ENCODE measurements around the gene DRD2. TPM values are rescaled to one million over a fixed set of nuclear protein-coding genes. Genes with fewer than 3 reads are reported as not detected.

DRD2 gene
- total RNA-seq, 1 experiment from 2014 or later: 0.44 TPM

DNA sequence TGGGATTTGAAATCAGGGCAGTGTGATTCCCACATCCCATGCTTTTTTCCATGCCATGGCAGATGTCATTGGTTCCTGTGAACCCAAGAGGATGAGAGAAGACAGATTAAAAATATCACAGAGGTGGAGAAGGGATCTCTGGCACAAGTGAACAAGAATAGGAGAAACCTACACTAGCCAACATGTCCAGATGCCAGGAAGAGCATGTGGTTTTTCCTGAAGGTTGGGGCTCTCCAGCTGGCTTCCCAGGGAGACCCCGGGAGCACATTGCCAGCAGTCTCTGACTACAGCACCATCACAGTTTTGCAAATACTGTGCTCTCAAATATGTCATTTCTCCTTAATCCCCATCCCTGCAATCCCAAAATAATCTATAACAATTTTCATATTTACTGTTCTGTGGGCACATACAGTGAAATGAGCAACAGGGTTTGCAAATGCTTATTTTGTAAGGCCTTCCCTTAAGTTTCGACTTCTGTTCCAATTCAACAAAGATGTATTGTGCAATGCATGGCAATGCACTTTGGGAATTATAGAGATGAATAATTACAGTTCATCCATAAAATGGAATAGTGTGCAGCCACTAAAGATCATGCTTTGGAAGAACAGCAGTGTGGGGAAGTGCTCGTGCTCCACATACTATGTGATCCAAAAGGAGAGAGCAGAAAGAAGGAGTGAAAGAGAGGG lies 82.8 kb downstream of the DRD2 start:
- Histone ChIP-seq H2BK15ac (ENCODE audit: low read depth, low read length) (no peak overlapping the region), H3K4ac (ENCODE audit: low read depth, low read length) (no peak overlapping the region), H2BK120ac (ENCODE audit: low read depth, low read length, poor library complexity, severe bottlenecking) (no peak overlapping the region), H3K56ac (ENCODE audit: insufficient read length, low read depth, low read length) (no peak overlapping the region), H4K20me1 (ENCODE audit: control insufficient read depth, insufficient read depth, insufficient read length) (no peaks in the 10 kb centered on the region), H3K23me2 (ENCODE audit: insufficient read length, low read depth, low read length, poor library complexity, severe bottlenecking) (no peaks in the 10 kb centered on the region), H3K4me1 (ENCODE audit: insufficient read depth, low read length) (peaks cover 2% of the 10 kb centered on the region; the same call in 1 of the 2 replicates), H2AK5ac (ENCODE audit: insufficient read length, low read length) (no peak overlapping the region), H2BK12ac (ENCODE audit: insufficient read length, low read depth, low read length) (no peak overlapping the region), H4K8ac (replicated peaks; ENCODE audit: insufficient read length, low read depth, low read length) (no peak overlapping the region), H3K14ac (ENCODE audit: insufficient read depth, low read length) (no peak overlapping the region), H3K79me1 (ENCODE audit: insufficient read depth, low read depth, low read length, poor library complexity, severe bottlenecking) (no peaks in the 10 kb centered on the region), H3K27ac (ENCODE audit: insufficient read length, low read depth, low read length) (no peak overlapping the region), H3K23ac (ENCODE audit: insufficient read length, low read depth, low read length) (no peak overlapping the region), H3K4me2 (ENCODE audit: insufficient read depth, insufficient read length, low read length) (no peak overlapping the region), H3K79me2 (ENCODE audit: insufficient read depth, low read length) (no peaks in the 10 kb centered on the region), H3T11ph (ENCODE audit: low read length) (no peak overlapping the region), H4K91ac (ENCODE audit: insufficient read length, low read depth, low read length) (no peak overlapping the region), H2BK5ac (ENCODE audit: insufficient read length, low read length) (no peak overlapping the region), H4K5ac (ENCODE audit: insufficient read length, low read depth, low read length) (no peak overlapping the region), H3K18ac (ENCODE audit: insufficient read length, low read depth, low read length) (no peak overlapping the region), H2BK20ac (ENCODE audit: low read depth, low read length, poor library complexity, severe bottlenecking) (no peak overlapping the region), H2AFZ (ENCODE audit: low read length) (no peak overlapping the region), H3K9ac (ENCODE audit: extremely low read depth, insufficient read length, low read length) (no peak overlapping the region), H3K27me3 (ENCODE audit: insufficient read depth, low read length) (no peaks in the 10 kb centered on the region), H3K9me3 (ENCODE audit: control insufficient read depth, low read depth, low read length) (no peaks in the 10 kb centered on the region)
- H3K27me3 Mint-ChIP-seq (ENCODE audit: low read depth): peaks cover 6% of the 10 kb centered on the region
- TF ChIP-seq, protein P1, sequence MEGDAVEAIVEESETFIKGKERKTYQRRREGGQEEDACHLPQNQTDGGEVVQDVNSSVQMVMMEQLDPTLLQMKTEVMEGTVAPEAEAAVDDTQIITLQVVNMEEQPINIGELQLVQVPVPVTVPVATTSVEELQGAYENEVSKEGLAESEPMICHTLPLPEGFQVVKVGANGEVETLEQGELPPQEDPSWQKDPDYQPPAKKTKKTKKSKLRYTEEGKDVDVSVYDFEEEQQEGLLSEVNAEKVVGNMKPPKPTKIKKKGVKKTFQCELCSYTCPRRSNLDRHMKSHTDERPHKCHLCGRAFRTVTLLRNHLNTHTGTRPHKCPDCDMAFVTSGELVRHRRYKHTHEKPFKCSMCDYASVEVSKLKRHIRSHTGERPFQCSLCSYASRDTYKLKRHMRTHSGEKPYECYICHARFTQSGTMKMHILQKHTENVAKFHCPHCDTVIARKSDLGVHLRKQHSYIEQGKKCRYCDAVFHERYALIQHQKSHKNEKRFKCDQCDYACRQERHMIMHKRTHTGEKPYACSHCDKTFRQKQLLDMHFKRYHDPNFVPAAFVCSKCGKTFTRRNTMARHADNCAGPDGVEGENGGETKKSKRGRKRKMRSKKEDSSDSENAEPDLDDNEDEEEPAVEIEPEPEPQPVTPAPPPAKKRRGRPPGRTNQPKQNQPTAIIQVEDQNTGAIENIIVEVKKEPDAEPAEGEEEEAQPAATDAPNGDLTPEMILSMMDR (conservative IDR thresholded peaks at IDR 0.05): no peak
- H3K4me1 Mint-ChIP-seq: peaks cover 0 to 4% of the 10 kb centered on the region in 2 experiments; a peak in 1 of 4 replicates
- H3K27ac Mint-ChIP-seq: no peak overlapping the region
- no peak overlapping the region for H3K4me3 Mint-ChIP-seq
- no CpG with 5 or more reads among the region's 3 CpGs for WGBS (ENCODE audit: extremely low coverage, insufficient read length, low lambda C conversion rate)
- no peaks in the 10 kb centered on the region for H3K9me3 Mint-ChIP-seq
- DNase-seq: no peak
- no peaks in the 10 kb centered on the region for H3K36me3 Mint-ChIP-seq (ENCODE audit: insufficient read depth in 1 of 3, low read depth in 3 of 3)

All from H9 (cell line).